Stomach (tissue), 19 donors: Measurements from ENCODE around the gene AGTRAP. TPM values are rescaled to one million over a fixed set of nuclear protein-coding genes. Genes with fewer than 3 reads are reported as not detected.
A peak's percentile ranks its signal among the peaks of the same experiment; 100 is the strongest.

ENCODE experiments used
- DNase-seq, 2 donors: peaks; one replicate each; pipeline versions ENCODE4 v3.0.0 to v3.0.0-alpha.2; 2013 to 2019
- H3K27ac ChIP-seq, 5 donors: fragments of 200-600 bp in 4 of 5; sonication (generic) in 4 of 5; one replicate each; pipeline ENCODE4 v1.5.1; 2013 to 2019; ENCODE audit warnings: mild to moderate bottlenecking in 1 of 5, moderate library complexity in 1 of 5
- H3K27me3 ChIP-seq, 3 donors: fragments of 200-600 bp; sonication (generic); one replicate each; pipeline ENCODE4 v1.5.1; 2017 to 2019; ENCODE audit warnings: mixed run types in 1 of 3
- H3K36me3 ChIP-seq, 4 donors: fragments of 200-600 bp; sonication (generic); 1 replicate in 3 of 4; 2 replicates in 1 of 4; pipeline ENCODE4 v1.5.1; 2016 to 2019
- H3K4me1 ChIP-seq, 4 donors: fragments of 200-600 bp; sonication (generic); one replicate each; pipeline ENCODE4 v1.5.1; 2016 to 2019
- H3K4me3 ChIP-seq, 4 donors: fragments of 200-600 bp; sonication (generic) in 3 of 4; one replicate each; pipeline ENCODE4 v1.5.1; 2016 to 2019; ENCODE audit warnings: mild to moderate bottlenecking in 1 of 4
- H3K9me3 ChIP-seq, 4 donors: fragments of 200-600 bp; sonication (generic); one replicate each; pipeline ENCODE4 v1.5.1; 2016 to 2019
- CTCF ChIP-seq, 7 experiments: fragments of 450-650 bp in 4 of 7; fragments of 200-600 bp in 3 of 7; sonication (generic) in 3 of 7; IDR thresholded peaks; one replicate each; pipeline ENCODE4 v1.5.1; 2016 to 2019; ENCODE audit warnings: antibody characterized with exemption in 7 of 7, control low read depth in 2 of 7, mild to moderate bottlenecking in 1 of 7
- EP300 ChIP-seq: sonication (generic); formaldehyde crosslinking; IDR thresholded peaks from one replicate; pipeline ENCODE4 v1.6.1; 2017; ENCODE audit warnings: antibody characterized with exemption
- POLR2A ChIP-seq, 4 donors: fragments of 450-650 bp; IDR thresholded peaks; one replicate each; pipeline ENCODE4 v1.6.1; 2016; ENCODE audit warnings: antibody characterized with exemption in 4 of 4, control low read depth in 2 of 4, mild to moderate bottlenecking in 1 of 4, moderate library complexity in 1 of 4
- POLR2AphosphoS5 ChIP-seq, 3 donors: sonication (generic); formaldehyde crosslinking; IDR thresholded peaks; one replicate each; pipeline ENCODE4 v1.6.1; 2016; ENCODE audit warnings: antibody characterized with exemption in 3 of 3
- WGBS, 5 donors: extraction: QIAGEN DNeasy Blood & Tissue Kit in 3 of 5; methylation state at CpG; one replicate each; pipeline versions ENCODE4 v1.1.5 to v1.1.7; 2013 to 2018; 5-methylcytosine and 5-hydroxymethylcytosine counted together
- intact Hi-C: fragments of 100-400 bp; cut with DNase I; formaldehyde crosslinking; loops from one replicate; pipeline ENCODE4 v1.15.1; 2023; ENCODE audit warnings: low total_unique reads
- long read RNA-seq, 10 donors: transcript quantifications; one replicate each; lab custom pipeline, GENCODE V29; 2026
- polyA plus RNA-seq, 3 donors: library from polyadenylated mRNA; stranded (reverse); fragments of 200-250 nt; gene quantifications; one replicate each; pipeline ENCODE4 v1.2.3, GENCODE V29; 2013
- total RNA-seq, 5 donors: library from RNA; depleted of rRNA; stranded (reverse); fragments of >200 nt; gene quantifications; one replicate each; pipeline versions ENCODE4 v1.1.0 to v1.2.3, GENCODE V29; 2014 to 2016
- donor health status: healthy with polysubstance abuse.
- donor health status: Bipolar disorder and iron deficiency.
- donor health status: healthy.

AGTRAP gene
- total RNA-seq (10 to 100 TPM in 4 of 5 donors, 1 to 10 TPM in 1; 4.1 to 76.3 (median 21.6) TPM), polyA plus RNA-seq (10 to 100 TPM; 27.8 to 60.3 (median 32.6) TPM)
- long read RNA-seq, donor 1, transcript AGTRAP-201 (5 exons, 1,107 nt) = major isoform, 5 of 5 reads
- long read RNA-seq, donor 1, partial matches to known transcripts = 0 of 5 reads
- long read RNA-seq, donor 1, other reads (novel, unspliced or antisense) = 0 of 5 reads
- long read RNA-seq, donor 2, transcript AGTRAP-201 (5 exons, 1,107 nt) = major isoform, 7 of 7 reads
- long read RNA-seq, donor 2, partial matches to known transcripts = 0 of 7 reads
- long read RNA-seq, donor 2, other reads (novel, unspliced or antisense) = 0 of 7 reads
- long read RNA-seq, donor 3, partial matches to known transcripts = 0 of 5 reads
- long read RNA-seq, donor 3, other reads (novel, unspliced or antisense) = 0 of 5 reads
- long read RNA-seq, donor 4, partial matches to known transcripts = 0 of 1 reads
- long read RNA-seq, donor 4, other reads (novel, unspliced or antisense) = 0 of 1 reads
- long read RNA-seq, donor 5, transcript AGTRAP-201 (5 exons, 1,107 nt) = major isoform, 6 of 12 reads
- long read RNA-seq, donor 5, partial matches to known transcripts = 5 of 12 reads
- long read RNA-seq, donor 5, other reads (novel, unspliced or antisense) = 0 of 12 reads
- long read RNA-seq, donor 6 = 0 reads
- long read RNA-seq, donor 7, transcript AGTRAP-201 (5 exons, 1,107 nt) = major isoform, 7 of 10 reads
- long read RNA-seq, donor 7, partial matches to known transcripts = 0 of 10 reads
- long read RNA-seq, donor 7, other reads (novel, unspliced or antisense) = 0 of 10 reads
- long read RNA-seq, donor 8, transcript AGTRAP-201 (5 exons, 1,107 nt) = major isoform, 6 of 14 reads
- long read RNA-seq, donor 8, partial matches to known transcripts = 8 of 14 reads
- long read RNA-seq, donor 8, other reads (novel, unspliced or antisense) = 0 of 14 reads
- long read RNA-seq, donor 9, partial matches to known transcripts = 0 of 4 reads
- long read RNA-seq, donor 9, other reads (novel, unspliced or antisense) = 0 of 4 reads
- long read RNA-seq, donor 10, transcript AGTRAP-201 (5 exons, 1,107 nt) = major isoform, 6 of 7 reads
- long read RNA-seq, donor 10, partial matches to known transcripts = 0 of 7 reads
- long read RNA-seq, donor 10, other reads (novel, unspliced or antisense) = 0 of 7 reads

DNA sequence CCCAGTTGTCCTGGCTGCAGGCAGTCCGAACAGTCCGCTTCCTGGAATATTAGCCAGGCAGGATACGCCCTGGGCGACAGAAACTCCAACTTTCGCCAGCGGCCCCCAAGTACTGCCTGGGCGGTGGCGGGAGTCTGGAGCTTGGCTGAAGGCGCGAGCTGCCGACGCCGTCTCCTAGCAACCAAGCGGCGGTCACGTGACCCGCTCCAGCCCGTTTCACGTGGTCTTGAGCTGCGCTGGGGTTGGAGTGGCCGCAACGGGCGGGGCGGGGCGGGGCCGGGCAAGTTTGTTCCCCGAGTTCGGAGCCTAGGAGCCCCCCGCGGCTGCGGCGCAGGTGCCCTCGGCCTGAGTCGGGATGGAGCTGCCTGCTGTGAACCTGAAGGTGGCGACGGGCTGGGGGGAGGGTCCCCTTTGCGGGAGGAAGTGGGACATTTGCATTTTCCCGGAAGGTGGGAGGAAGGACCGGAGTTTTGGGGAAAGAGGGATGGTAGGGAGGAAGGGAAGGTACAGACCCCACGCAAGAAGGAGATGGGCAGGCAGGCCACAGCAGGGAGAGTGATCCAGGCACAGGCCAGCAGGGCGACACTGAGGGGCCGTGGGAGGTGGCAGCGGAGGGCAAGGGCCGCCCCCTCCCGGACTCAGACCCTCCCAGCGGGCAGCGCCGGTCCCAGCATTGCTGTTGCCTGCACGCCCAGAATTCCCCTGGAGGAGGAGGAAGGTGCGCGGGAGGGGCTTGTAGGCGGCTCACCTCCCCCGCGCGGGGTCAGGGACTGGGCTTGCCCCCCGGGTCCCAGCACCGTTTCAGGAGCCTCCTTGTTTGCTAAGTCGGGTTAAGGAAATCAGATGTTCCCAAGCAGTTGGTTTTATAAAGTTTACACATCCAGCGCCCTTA lies at the start of gene AGTRAP:
Gene AGTRAP (plus strand): TSS at position 283 of the 892 bp plus-strand sequence. CDS start 73 bp downstream, at position 356.
- Histone ChIP-seq H3K4me1 (peaks cover 42 to 79% (median 58%) of the 10 kb centered on the region in 4 donors), H3K4me3 (peak within 1 kb of the TSS; percentile 78 to 93 (median 88)), H3K9me3 (no peaks in the 10 kb centered on the region), H3K36me3 (no peaks in the 10 kb centered on the region), H3K27ac (peak within 1 kb of the TSS; percentile 82 to 97 (median 91)), H3K27me3 (no peaks in the 10 kb centered on the region)
- intact Hi-C loops = loop anchor here (10.0 kb wide), 1 partner anchor 59 kb away; no protein-coding TSS in a partner anchor
- WGBS, 5 donors = 1 to 5% (median 1%) methylated on average over 28 to 59 of the region's 59 CpGs
- TF ChIP-seq POLR2AphosphoS5 (IDR thresholded peaks at IDR 0.05) = peak; percentile 39 to 81 (median 41)
- TF ChIP-seq POLR2A (IDR thresholded peaks at IDR 0.05) = no peak
- TF ChIP-seq EP300 = no peak
- TF ChIP-seq CTCF (IDR thresholded peaks at IDR 0.05) = no peak
- peak; percentile 97 to 99 for DNase-seq

GRCh38 chr1:11688506-11688905 lies 47.4 kb upstream of the AGTRAP start:
- DNase-seq = no peak
- H3K27ac ChIP-seq = no peak overlapping the region
- TF ChIP-seq EP300 (no peak), POLR2A (IDR thresholded peaks at IDR 0.05) (no peak), POLR2AphosphoS5 (IDR thresholded peaks at IDR 0.05) (no peak), CTCF (IDR thresholded peaks at IDR 0.05) (no peak)
- peaks cover 14 to 67% (median 45%) of the 10 kb centered on the region in 3 donors for H3K27me3 ChIP-seq
- H3K4me1 ChIP-seq = peaks cover 19 to 35% (median 27%) of the 10 kb centered on the region in 4 donors
- H3K4me3 ChIP-seq = no peak overlapping the region
- no peaks in the 10 kb centered on the region for H3K9me3 ChIP-seq
- H3K36me3 ChIP-seq = no peaks in the 10 kb centered on the region
- 90 to 94% (median 93%) methylated on average over 4 of the region's 4 CpGs for WGBS, 5 donors
- intact Hi-C loops = no loop called here

DNA sequence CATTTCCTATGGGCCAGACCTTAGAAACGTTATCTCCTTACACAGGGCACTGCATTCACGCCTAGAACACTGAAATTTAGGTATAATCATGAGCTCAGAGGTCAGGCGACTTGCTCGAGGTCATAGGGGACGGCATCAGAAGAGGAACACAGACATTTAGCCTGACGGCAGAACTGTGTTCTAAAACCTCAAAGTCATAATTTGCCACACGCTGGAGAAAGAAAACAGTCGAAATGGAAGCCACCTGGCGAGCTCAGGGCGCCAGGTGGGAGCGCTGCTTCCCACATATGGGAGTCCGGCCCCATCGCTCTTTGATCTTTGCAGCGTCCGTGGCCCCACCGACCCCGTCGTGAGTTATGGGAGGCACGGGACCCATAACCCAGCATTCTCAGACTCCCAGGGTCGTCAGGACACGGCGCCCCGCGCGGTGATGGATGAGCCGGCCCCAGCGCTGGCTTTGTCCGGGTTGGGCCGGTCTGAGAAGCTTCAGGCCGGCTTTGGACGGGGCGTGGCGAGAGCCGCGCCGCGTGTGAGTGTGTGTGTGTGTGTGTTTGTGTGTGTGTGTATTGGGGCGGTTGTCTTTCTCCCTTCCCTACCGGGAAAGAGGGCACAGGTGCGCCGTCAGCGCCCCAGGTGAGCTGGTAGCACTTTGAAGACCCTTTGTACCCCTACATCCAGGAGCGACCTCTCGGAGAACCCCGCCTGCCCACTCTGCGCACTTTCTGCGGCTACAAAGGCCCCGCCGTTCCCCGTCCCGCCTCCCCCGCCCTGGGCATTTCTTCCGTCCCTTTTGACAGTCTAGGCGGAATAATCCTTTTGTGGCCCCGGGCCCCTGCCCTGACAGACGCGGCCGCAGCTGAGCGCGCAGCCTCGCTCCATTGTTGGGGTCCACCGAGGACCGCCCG lies 45.3 kb upstream of the AGTRAP start:
- H3K27me3 ChIP-seq = peaks cover 14 to 88% (median 57%) of the 10 kb centered on the region in 3 donors
- peak overlapping the region; percentile 26 to 49 (median 38) for H3K4me3 ChIP-seq
- WGBS, 5 donors = 2 to 10% (median 5%) methylated on average over 29 to 64 of the region's 64 CpGs
- H3K36me3 ChIP-seq = no peaks in the 10 kb centered on the region
- H3K4me1 ChIP-seq = peaks cover 19 to 36% (median 27%) of the 10 kb centered on the region in 4 donors
- H3K9me3 ChIP-seq = no peaks in the 10 kb centered on the region
- TF ChIP-seq POLR2AphosphoS5 (IDR thresholded peaks at IDR 0.05) (no peak), POLR2A (IDR thresholded peaks at IDR 0.05) (no peak), EP300 (no peak), CTCF (IDR thresholded peaks at IDR 0.05) (no peak)
- intact Hi-C loops = no loop called here
- peak in 1 of 2 donors; percentile 75 for DNase-seq
- no peak overlapping the region for H3K27ac ChIP-seq
